SH-SY5Y (cell line): ENCODE data around the gene GDNF.

Source experiments
- GATA2 ChIP-seq: IDR thresholded peaks from 2 replicates; pipeline ENCODE4 v1.6.1; 2011; ENCODE audit warnings: mild to moderate bottlenecking, low read depth, low read length
- GATA3 ChIP-seq: IDR thresholded peaks from 2 replicates; pipeline ENCODE4 v1.6.1; 2011; ENCODE audit warnings: low read depth, mild to moderate bottlenecking, low read length, moderate library complexity

DNA sequence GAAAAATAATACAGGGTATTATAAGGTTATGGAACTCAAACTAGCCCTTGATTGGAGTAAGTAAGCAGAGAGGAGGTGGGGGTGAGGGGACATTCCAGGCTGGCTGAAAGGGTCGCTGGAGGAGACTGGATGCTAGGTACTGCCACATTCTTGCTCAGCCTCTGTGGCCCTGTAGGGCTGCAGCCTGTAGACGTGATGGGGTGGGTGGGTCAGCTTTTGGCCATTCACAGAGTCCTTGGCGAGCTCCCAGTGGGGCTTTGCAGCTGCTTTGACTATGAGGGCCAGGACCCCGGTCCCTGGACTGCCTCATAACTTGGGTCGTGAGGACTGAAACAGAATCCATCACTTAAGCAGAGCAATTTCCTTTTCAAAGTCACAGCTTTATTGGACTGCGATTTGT, 4.2 kb upstream of the GDNF start:
- TF ChIP-seq GATA2 (no peak), GATA3 (no peak)
